Retinal pigment epithelial cell (primary cell): ENCODE results near the gene METTL1.

Experiments used
- DNase-seq: peaks from one replicate; pipeline ENCODE4 v3.0.0-alpha.2; 2010; ENCODE audit warnings: low read depth
- H3K4me3 ChIP-seq: 2 replicates; pipeline ENCODE4 v1.5.1; 2011; ENCODE audit warnings: mild to moderate bottlenecking, low read length, control low read depth, moderate library complexity
- TF ChIP-seq, protein P1 (sequence below): conservative IDR thresholded peaks from 2 replicates; pipeline ENCODE4 v1.5.1; 2011; ENCODE audit warnings: low read depth, low read length, control low read depth, inconsistent platforms

Gene METTL1

GRCh38 chr12:57730336-57731067 is 41.4 kb downstream of the METTL1 start:
- no peak for DNase-seq
- TF ChIP-seq, protein P1, sequence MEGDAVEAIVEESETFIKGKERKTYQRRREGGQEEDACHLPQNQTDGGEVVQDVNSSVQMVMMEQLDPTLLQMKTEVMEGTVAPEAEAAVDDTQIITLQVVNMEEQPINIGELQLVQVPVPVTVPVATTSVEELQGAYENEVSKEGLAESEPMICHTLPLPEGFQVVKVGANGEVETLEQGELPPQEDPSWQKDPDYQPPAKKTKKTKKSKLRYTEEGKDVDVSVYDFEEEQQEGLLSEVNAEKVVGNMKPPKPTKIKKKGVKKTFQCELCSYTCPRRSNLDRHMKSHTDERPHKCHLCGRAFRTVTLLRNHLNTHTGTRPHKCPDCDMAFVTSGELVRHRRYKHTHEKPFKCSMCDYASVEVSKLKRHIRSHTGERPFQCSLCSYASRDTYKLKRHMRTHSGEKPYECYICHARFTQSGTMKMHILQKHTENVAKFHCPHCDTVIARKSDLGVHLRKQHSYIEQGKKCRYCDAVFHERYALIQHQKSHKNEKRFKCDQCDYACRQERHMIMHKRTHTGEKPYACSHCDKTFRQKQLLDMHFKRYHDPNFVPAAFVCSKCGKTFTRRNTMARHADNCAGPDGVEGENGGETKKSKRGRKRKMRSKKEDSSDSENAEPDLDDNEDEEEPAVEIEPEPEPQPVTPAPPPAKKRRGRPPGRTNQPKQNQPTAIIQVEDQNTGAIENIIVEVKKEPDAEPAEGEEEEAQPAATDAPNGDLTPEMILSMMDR = no peak
- no peak overlapping the region for H3K4me3 ChIP-seq

GRCh38 chr12:57729321-57729844 is 42.5 kb downstream of the METTL1 start:
- DNase-seq = no peak
- TF ChIP-seq, protein P1 = no peak
- no peak overlapping the region for H3K4me3 ChIP-seq

- TF ChIP-seq, protein P1 = no peak
- H3K4me3 ChIP-seq = no peak overlapping the region
- no peak for DNase-seq
These were observed 44.0 kb downstream of the METTL1 start for GRCh38 chr12:57727758-57728395.

- no peak for DNase-seq
- peak overlapping the region; percentile 32 for H3K4me3 ChIP-seq
- TF ChIP-seq, protein P1 = peak; percentile 2
These were observed 44.8 kb downstream of the METTL1 start for GRCh38 chr12:57726884-57727757.

- peak overlapping the region; percentile 57 for H3K4me3 ChIP-seq
- TF ChIP-seq, protein P1 = peak; percentile 82
- no peak for DNase-seq
These were observed 45.6 kb downstream of the METTL1 start for GRCh38 chr12:57726151-57726883.

DNA sequence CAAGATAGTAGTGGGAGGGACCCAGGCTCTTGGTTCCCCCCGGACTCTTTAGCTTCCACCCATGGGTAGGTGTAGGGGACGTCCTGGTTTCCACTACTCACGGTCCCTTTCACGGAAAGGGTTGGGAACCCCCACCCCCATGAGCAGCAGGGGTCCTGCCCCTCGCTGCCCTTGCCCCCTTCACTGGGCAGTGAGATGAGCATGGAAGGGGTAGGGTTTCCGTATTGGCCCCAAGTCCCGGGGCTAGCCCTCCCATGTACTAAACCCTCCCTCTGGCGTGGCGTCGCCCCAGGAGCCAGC is 46.1 kb downstream of the METTL1 start:
- TF ChIP-seq, protein P1 = no peak
- H3K4me3 ChIP-seq = no peak overlapping the region
- no peak for DNase-seq
